Measurements from ENCODE around the gene THRSP.
"Not testable (repeated sequence)": the region's sequence is repeated elsewhere in the genome, so short reads cannot be mapped to it uniquely, and the experiment has no call there.

THRSP gene

DNA sequence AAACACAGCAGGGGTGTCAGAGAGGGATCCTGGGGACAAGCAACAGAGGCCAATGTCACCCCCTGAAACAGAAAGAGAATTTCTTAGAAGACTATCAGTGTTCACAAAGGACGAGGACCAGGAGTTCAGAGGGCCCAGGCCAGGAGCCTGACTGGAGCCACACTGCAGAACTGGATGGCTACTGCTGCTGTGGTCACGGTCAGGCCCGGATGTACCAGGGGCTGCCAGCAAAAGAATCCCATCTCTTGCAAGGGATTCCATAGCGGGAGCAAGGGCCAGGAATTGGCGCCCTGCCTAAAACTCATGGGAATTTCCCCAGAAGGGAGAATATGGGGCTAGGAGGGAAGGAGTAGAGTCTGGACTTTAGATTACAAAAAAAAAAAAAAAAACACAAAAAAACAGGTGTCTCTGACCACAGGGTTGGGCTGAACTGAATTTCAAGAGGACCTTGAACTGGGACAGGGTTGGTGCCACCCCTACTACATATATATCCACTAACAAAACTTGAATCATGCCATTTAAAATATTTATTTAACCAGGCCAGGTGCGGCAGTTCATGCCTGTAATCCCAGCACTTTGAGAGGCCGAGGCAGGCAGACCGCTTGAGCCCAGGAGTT is 24.9 kb upstream of the THRSP start:
- DNase-seq (ENCODE audit: extremely low read depth in 1 of 2, low read depth in 1 of 2): no peak

DNA sequence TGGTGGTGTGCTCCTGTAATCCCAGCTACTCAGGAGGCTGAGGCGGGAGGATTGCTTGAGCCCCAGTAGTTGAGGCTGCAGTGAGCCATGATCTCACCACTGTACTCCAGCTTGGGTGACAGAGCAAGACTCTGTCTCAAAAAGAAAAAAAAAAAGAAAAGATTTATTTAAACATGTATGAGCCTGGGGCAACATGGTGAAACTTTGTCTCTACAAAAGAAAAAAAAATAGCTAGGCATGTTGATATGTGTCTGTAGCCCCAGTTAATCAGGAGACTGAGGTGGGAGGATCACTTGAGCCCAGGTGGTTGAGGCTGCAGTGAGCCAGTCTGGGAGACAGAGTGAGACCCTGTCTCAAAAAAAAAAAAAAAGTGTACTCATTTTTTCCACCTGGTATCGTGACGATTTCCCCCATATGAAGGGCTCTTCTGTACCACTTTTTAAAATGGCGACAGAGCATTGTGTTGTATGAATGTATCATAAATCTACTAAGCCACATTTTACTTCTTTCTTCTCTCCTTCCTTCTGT is 24.2 kb upstream of the THRSP start:
- no peak for DNase-seq (ENCODE audit: extremely low read depth in 1 of 2, low read depth in 1 of 2)

DNA sequence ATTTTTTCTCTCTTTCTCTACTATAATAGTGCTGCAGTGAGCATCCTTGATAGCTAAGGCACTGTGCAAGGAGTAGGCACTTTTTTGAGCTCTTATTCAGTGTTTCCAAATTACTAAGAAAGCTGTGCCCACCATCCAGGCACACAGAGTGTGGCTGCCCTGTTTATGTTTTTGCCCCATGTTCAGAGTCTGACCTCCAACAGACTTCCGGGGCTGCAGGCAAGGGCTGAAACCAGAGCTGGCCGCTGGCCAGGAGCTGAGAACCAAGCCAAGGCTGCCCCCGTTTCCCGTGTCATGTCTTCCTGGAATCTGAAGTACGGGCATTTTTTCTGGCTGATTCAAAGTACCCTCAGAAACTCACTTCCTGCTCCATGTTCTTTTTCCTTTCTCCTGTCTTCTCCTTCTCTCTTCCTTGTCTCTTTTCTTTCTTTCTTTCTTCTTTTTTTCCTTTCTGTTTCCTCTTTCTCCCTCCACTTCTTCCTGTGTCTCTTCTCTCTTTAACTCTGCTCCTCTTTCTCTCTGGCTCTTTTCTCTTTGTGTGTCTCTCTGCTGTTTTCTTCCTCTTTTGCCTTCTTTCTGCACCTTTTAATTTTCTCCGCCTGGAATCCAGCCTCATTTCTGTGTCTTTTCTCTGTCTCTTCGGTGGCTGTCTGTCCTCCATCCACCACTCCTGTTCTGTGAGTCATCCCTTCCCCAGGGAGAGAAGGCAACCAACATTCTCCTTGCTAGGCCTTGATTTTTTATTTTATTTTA is 23.6 kb upstream of the THRSP start:
- DNase-seq (ENCODE audit: extremely low read depth in 1 of 2, low read depth in 1 of 2): peak; percentile 18 to 30

- DNase-seq (ENCODE audit: extremely low read depth in 1 of 2, low read depth in 1 of 2): no peak
Measured at GRCh38 chr11:78040691-78041379, 22.8 kb upstream of the THRSP start.

GRCh38 chr11:78041380-78041719 is 22.3 kb upstream of the THRSP start:
- not testable (repeated sequence) for DNase-seq (ENCODE audit: extremely low read depth in 1 of 2, low read depth in 1 of 2)

GRCh38 chr11:78041843-78042440 is 21.7 kb upstream of the THRSP start:
- no peak for DNase-seq (ENCODE audit: extremely low read depth in 1 of 2, low read depth in 1 of 2)

GRCh38 chr11:78044706-78045105 is 19.0 kb upstream of the THRSP start:
- DNase-seq (ENCODE audit: extremely low read depth in 1 of 2, low read depth in 1 of 2): no peak

DNA sequence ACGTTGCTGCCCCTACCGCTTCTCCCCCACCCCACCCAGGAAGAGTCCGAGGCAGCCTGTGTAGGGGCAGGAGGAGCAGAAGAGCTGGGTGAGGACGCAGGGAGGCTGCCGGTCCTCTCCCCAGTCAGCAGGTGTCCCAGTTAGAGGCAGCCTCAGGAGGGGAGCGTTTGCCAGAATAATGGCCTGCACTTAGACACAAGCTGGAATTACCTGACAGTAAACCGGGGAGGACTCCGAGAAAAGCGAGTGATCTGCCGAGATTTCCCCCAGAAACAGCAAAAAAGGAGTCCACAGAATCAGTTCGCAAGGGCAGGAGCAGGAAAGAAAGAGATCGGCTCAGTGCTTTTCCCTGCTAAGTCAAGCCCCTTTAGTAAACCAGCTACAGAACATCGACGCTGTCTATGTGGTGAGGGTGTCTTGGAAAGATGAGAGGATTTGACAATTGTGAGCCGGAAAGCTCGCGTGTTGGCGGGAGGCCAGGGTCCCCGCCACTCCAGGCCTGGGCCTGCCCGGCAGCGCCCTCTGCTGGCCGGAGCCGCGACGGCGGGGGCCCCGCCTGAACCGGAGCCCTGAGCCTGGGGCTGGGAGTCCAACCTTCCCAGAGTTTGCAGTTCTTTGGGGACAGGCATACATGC is 17.7 kb upstream of the THRSP start:
- peak; percentile 32 to 64 for DNase-seq (ENCODE audit: extremely low read depth in 1 of 2, low read depth in 1 of 2)

- no peak for DNase-seq (ENCODE audit: extremely low read depth in 1 of 2, low read depth in 1 of 2)
Measured at GRCh38 chr11:78046486-78046854, 17.2 kb upstream of the THRSP start.

GRCh38 chr11:78048561-78048960 is 15.1 kb upstream of the THRSP start:
- DNase-seq (ENCODE audit: extremely low read depth in 1 of 2, low read depth in 1 of 2): no peak

DNA sequence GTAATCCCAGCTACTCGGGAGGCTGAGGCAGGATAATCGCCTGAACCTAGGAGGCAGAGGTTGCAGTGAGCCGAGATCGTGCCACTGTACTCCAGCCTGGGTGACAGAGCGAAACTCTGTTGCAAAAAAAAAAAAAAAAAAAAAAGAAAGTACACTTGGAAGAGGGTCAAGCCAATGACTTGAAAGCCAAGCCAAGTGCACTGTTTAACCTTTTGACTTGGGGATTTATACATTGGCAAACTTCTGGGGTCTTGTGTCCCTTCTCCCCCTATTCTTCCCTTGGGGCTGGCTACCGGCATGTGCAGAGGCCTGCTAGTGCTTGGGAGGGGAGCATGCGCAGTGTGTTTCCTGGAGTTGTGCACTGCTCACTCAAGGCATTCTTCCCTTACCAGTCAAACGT is 14.3 kb upstream of the THRSP start:
- no peak for DNase-seq (ENCODE audit: extremely low read depth in 1 of 2, low read depth in 1 of 2)

DNA sequence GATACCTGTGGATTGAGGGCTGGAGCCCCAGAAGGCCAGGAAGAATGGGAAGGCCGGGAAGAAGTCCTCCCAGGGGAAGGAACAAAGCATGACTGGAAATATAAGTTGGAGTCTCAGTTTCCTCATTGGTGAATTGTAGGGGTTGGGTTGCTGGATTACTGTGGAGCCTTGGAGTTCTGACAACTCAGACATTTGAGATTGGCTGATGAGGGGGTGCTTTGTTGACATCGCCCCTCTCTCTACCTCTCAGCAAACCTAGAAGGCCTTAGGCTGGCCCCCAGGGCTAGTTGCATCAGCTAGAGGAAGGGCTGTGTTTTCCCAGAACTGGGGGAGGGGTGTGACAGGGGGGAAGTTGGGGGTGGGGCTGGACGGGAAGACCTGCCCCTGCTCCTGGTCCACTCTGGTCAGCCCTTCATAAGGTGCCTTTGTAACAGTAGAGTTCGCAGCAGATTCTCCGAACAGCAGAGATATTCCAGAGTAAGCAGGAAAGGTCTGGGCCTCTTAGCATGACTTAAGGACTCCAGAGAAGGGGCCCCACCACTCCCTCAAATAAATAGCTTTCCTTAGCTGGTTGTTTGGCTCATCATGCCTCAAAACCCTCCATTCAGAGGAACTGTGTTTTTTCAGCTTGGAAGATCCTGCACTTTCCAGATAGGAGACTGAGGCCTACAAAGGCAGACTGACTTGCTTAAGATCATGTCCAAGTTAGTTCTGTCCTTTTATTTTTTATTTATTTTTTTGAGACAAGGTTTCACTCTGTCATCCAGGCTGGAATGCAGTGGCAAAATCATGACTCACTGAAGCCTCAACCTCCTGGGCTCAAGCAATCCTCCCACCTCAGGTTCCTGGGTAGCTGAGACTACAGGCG is 12.5 kb upstream of the THRSP start:
- DNase-seq (ENCODE audit: extremely low read depth in 1 of 2, low read depth in 1 of 2): no peak

- no peak for DNase-seq (ENCODE audit: extremely low read depth in 1 of 2, low read depth in 1 of 2)
Measured at GRCh38 chr11:78054971-78055370, 8.7 kb upstream of the THRSP start.

- no peak for DNase-seq (ENCODE audit: extremely low read depth in 1 of 2, low read depth in 1 of 2)
Measured at GRCh38 chr11:78056093-78056492, 7.6 kb upstream of the THRSP start.

DNA sequence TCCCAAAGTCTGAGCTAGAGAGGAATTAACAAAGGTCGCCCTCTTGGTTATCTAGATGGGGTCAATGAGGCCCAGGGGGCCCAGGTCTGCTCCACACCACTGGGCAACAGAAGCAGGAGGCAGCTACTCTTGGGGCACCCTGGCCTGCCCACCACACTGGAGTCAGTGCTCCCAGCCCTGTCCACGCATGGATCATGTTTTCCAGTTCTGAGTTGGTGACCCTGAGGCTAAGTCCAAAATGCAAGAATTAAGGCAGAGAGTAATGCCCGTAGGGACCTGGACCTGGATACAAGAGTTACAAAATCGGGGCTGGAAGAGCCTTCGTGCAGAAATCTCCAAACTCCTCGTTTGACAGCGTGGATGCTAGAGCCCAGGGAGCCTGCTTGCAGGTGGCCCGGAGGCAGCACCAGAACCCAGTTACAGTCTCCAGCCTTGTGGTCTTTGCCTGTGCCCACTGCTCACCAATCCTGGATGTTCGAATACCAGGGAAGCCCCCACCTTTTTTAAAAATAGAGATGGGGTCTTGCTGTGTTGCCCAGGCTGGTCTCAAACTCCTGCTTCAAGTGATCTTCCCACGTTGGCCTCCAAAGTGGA is 6.1 kb upstream of the THRSP start:
- DNase-seq (ENCODE audit: extremely low read depth in 1 of 2, low read depth in 1 of 2): no peak

DNA sequence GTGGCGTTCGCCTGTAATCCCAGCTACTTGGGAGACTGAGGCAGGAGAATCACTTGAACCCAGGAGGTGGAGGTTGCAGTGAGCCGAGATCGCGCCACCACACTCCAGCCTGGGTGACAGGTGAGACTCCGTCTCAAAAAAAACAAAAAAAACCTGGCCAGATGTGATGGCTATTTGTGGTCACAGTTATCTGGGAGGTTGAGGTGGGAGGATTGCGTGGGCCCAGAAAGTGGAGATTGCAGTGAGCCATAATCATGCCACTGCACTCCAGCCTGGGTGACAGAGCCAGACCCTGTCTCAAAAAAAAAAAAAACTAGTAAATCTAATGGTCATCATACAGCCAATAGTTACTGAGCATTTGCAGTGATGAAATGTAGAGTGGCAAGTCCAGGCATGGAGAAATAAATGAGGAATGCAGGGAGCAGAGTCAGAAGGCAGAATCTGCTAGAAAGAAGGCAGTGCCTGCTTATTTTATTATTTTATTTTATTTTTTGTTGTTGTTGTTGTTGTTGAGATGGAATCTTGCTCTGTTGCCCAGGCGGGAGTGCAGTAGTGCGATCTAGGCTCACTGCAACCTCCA is 3.8 kb upstream of the THRSP start:
- not testable (repeated sequence) for DNase-seq (ENCODE audit: extremely low read depth in 1 of 2, low read depth in 1 of 2)

- no peak for DNase-seq (ENCODE audit: extremely low read depth in 1 of 2, low read depth in 1 of 2)
Measured at GRCh38 chr11:78060533-78060932, 3.1 kb upstream of the THRSP start.

DNA sequence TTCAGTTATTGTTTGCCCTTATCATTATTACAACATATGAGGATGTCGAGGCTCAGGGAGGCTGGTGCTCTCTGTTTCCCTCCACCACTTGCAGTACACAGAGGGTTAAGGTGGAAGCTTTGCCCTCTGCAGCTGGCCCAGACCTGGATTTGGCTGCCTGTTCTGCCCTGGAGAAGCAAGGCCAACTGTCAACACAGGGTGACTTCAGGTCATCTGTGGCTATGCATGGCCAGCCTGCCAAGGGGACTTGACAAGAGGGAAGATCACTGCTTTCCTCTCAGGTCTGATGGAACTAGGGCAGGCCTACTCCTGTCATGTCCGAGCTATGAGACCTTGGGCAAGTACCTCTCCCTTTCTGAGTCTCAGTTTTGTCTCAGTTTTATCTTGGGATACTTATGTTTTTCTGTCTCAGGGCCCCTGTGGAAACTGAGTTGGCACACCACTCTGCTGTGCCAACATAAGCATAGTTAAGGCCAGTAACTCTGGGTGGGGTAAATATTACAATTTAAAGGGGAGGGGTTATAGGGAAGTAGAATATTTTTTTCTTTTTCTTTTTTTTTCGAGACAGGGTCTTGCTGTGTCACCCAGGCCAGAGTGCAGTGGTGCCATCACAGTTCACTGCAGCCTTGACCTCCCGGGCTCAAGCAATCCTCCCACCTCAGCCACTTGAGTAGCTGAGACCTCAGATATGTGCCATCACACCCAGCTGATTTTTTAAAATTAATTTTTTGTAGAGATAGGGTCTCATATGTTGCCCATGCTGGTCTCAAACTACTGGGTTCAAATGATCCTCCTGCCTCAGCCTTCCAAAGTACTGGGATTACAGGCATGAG is 2.4 kb upstream of the THRSP start:
- no peak for DNase-seq (ENCODE audit: extremely low read depth in 1 of 2, low read depth in 1 of 2)

GRCh38 chr11:78061921-78062311 is 1.7 kb upstream of the THRSP start:
- no peak for DNase-seq (ENCODE audit: extremely low read depth in 1 of 2, low read depth in 1 of 2)
